HT-29 (cell line): ENCODE data around the gene HCST. TPM values are rescaled to one million over a fixed set of nuclear protein-coding genes. Genes with fewer than 3 reads are reported as not detected.
A peak's percentile ranks its signal among the peaks of the same experiment; 100 is the strongest.
"Not testable (repeated sequence)": the region's sequence is repeated elsewhere in the genome, so short reads cannot be mapped to it uniquely, and the experiment has no call there.

Source experiments
- DNase-seq: peaks from one replicate; pipeline ENCODE4 v3.0.0-alpha.2; 2015; ENCODE audit warnings: low spot score
- total RNA-seq: library from RNA; depleted of rRNA; stranded (reverse); fragments of >200 nt; shearing (Covaris generic); gene quantifications from 2 replicates; pipeline ENCODE4 v1.2.3, GENCODE V29; 2014

Gene HCST
- total RNA-seq, 1 experiment from 2014 or later, result not detected

DNA sequence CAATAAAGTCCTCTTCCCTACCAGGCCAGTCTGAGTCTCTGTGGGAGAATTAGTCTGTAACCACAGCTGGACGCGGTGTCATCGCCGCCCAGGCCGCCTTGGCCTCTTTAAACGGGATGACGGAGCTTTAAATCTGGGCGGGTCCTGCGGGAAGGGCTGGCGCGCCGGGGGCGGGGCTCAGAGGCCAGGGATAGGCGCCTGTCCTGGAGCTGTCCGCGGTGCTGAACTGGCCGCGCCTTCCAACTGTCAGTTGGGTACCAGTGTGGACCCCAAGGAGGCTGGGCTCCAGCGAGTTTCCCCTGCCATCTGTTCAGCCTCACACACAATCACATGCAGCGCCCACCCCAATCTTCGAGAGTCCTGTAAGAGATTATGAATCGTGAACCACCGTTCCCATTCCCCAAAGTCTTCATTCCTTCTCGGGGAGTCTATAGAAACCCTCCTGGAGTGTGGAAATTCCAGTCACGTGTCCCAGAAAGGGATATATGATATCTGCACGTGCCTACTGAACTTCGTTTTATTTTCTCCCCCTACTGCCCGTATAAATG is 22.5 kb upstream of the HCST start:
- DNase-seq, result peak; percentile 94

DNA sequence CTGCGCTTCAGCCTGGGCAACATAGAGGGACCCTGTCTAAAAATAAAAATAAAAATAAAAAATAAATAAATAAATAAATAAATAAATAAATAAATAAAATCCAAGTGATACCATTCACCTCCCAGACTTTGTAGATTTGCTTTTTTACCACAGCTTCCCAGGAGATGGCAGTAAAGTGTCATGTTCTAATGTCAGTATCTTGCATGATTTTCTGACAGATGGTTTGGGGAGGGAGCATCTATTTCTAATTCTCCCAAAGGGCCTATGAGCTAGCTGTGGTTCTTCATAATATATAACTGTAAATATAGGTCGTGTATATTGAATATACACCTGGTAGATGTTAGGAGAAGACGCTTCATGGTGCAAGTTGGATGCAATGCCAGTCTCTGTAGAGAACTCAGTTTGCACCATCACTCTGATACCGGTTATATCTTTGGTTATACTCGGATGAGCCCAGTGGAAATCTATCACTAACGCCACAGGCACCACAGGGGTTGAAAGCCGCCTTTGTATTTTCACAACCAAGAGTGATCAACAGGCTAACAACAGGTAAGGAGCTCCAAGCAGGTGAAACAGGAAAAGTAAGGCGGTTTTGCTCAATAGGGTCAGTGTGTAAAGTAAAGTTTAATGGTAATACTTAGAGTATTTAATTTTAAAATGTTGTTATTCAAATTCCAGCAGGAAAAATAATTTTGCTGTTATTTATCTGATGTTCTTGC is 20.1 kb upstream of the HCST start:
- peak; percentile 90 for DNase-seq

- no peak for DNase-seq
Measured at GRCh38 chr19:35883882-35884281, 18.4 kb upstream of the HCST start.

GRCh38 chr19:35885225-35885738 is 17.0 kb upstream of the HCST start:
- DNase-seq, result no peak

DNA sequence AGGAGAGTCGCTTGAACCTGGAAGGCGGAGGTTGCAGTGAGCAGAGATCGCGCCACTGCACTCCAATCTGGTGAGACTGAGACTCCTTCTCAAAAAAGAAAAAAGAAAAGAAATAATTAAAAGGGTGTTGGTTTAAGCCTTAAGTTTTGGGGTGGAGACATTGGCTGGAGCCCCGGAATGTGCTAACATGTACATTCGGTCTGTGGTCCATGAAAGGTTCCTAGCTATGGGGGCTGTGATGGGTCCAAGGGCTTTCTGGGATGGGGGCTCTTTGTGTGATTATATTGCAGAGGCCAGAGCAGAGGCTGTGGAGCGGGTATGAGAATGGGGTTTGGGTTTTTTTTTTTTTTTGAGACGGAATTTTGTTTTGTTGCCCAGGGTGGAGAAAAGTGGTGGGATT is 16.4 kb upstream of the HCST start:
- DNase-seq, result no peak

DNA sequence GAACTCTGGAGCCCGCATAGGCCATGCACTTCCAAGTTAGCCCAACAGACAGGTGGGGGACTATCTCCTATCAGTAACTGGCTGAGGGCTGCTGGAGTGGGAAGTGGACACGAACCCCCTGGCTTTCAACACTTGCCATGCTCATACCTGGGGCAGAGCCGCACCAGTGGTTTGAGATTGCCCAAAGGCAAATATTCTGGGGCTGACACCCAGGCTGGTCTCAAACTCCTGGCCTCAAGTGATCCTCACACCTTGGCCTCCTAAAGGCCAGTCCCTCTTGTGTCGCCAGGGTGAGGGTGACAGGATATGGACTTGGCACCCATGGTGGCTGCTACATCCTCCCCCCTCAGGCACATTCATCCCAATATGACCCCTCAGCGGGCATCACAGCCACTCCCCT is 15.1 kb upstream of the HCST start:
- DNase-seq, result no peak

- DNase-seq, result no peak
Measured at GRCh38 chr19:35888398-35888797, 13.9 kb upstream of the HCST start.

DNA sequence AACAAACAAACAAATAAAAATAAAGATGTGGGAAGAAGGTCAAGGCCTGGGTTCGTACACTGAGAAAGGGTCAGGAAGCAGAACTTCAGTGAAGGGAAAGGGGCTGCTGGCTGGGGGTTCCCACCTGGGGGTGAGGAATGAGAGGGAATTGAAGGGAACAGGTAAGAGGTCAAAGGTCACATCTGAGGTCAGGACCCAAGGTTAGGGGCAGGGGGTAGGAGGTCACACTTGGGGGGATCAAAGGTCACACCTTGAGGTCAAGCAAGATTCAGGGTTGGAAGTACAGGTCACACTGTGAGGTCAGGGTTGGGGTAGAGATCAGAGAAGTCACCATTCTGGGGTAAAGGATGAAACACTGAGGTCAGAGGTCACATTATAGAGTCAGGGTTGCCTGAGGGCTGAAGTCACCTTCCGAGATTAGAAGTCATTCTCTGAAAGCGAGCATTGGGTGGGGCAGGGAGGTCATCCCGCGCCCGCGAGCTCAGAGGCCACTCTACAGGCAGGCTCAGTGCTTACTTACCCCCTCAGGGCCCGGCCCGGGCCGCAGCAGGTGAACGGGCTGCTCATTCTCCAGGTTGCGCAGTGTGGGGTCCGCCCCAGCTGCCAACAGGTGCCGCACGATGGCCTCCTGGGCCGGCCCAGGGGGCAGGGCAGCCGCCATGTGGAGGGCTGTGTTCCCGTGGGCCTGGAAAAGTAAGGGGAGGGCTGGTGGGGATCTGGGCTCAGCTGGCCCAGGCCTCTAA is 12.8 kb upstream of the HCST start:
- DNase-seq, result no peak

GRCh38 chr19:35890113-35890650 is 12.1 kb upstream of the HCST start:
- no peak for DNase-seq

- DNase-seq, result not testable (repeated sequence)
Measured at GRCh38 chr19:35891819-35892218, 10.5 kb upstream of the HCST start.

DNA sequence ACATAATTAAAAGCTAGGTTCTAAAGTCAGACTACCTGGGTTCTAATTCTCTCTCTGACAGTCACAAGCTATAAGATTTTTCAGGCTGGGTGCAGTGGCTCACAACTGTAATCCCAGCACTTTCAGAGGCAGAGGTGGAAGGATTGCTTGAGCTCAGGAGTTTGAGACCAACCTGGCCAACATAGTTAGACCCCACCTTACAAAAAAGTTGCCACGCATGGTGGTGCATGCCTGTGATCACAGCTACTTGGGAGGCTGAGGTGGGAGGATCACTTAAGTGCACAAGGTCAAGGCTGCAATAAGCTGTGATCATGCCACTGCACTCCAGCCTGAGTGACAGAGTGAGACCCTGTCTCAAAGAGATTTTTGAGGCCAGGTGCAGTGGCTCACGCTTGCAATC is 8.0 kb upstream of the HCST start:
- DNase-seq, result no peak

GRCh38 chr19:35895911-35896642 is 6.3 kb upstream of the HCST start:
- no peak for DNase-seq

DNA sequence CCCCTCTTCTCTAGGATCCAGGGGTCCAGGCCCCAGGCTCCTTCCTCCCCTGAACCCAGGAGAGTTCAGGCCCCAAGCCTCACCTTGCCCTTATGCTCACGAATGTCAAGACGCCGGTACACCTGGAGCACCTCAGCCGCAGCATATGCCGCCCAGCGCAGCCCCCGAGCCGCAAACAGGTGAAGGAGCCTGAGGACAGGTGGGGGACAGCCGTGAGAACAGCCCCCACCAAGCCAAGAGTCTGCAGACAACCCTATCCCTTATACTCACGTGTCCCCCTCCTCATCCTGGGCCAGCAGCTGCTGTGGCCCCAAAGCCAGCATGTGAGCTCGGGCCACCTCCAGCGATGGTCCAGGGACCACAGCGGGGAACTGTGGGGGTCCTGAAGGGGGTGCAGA is 5.7 kb upstream of the HCST start:
- no peak for DNase-seq

GRCh38 chr19:35897706-35898451 is 4.5 kb upstream of the HCST start:
- no peak for DNase-seq

DNA sequence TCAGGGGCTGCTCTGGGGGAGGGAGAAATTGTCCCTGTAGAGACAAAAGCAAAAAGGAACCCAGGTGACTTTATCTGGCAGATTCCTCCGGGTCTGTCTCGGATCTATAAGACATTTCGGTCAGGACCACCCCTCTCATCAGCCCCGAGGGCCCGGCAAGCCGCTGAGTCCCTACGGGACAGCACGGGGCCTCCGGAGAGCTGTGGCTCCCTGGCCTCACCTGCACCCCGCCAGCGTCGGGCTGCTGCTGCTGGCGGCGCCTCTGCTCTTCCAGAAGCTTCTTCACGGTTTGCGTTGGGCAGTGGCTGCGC is 3.9 kb upstream of the HCST start:
- no peak for DNase-seq

- DNase-seq, result peak; percentile 94
Measured at GRCh38 chr19:35899547-35900214, 2.6 kb upstream of the HCST start.

DNA sequence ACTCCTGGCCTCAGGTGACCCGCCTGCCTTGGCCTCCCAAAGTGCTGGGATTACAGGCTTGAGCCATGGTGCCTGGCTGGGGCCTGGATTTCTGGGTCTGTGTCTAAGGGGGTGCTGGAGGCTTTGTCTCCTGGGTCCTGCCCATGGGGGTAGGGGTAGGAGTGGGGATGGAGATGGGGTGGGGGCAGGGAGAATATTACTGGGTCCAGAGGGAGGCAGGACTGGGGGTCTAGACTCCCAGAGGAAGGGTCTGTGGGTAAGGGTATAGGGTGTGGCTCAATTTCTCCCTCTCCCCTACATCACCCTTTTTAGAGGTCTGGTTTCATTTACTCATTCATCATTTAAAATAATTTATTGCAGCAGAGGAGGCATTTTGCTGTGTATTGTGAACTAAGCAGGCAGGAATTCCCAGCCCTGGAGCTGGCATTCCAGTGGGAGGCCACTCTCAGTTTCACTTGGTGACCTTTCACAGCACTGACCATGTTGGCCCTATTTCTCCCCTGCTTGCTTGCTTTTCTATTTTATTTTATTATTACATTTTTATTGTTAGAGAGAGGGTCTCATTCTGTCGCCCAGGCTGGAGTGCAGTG is 1.2 kb upstream of the HCST start:
- DNase-seq, result no peak

GRCh38 chr19:35902870-35903475 is 644 bp downstream of the HCST start:
- no peak for DNase-seq

DNA sequence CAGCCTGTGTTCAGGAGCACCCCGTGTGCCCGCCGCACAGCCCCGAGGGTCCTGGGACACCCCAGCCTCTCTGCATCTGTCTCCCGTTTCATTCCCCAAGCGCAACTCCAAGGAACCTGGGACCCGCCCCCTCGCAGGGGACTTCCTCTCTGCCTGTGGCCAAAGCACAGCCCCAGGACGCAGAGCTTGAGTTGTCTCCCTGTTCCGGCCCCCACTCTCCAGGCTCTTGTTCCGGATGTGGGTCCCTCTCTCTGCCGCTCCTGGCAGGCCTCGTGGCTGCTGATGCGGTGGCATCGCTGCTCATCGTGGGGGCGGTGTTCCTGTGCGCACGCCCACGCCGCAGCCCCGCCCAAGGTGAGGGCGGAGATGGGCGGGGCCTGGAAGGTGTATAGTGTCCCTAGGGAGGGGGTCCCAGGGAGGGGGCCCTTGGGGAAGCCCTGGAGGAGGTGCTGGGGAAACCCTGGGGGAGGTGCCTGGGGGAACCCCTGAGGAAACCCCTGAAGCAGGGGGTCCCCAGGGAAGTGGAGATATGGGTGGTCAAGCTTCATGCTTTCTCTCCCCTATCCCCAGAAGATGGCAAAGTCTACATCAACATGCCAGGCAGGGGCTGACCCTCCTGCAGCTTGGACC is 1.3 kb downstream of the HCST start:
- DNase-seq, result peak; percentile 48
